IPS-15b (cell line): ENCODE data around the gene ABCC4.

ENCODE experiments used
- H3K27me3 ChIP-seq: one replicate; pipeline ENCODE4 v1.6.1; 2013; ENCODE audit warnings: low read length; ENCODE audit not compliant: control insufficient read depth, insufficient read depth
- H3K36me3 ChIP-seq: one replicate; pipeline ENCODE4 v1.6.1; 2013; ENCODE audit warnings: low read length; ENCODE audit not compliant: control insufficient read depth, insufficient read depth
- H3K4me1 ChIP-seq: one replicate; pipeline ENCODE4 v1.6.1; 2013; ENCODE audit warnings: mild to moderate bottlenecking, low read length; ENCODE audit not compliant: control insufficient read depth, insufficient read depth
- H3K4me3 ChIP-seq: one replicate; pipeline ENCODE4 v1.5.1; 2013; ENCODE audit warnings: low read depth, low read length
- H3K9ac ChIP-seq: one replicate; pipeline ENCODE4 v1.6.1; 2013; ENCODE audit warnings: low read depth, mild to moderate bottlenecking, low read length
- H3K9me3 ChIP-seq: one replicate; pipeline ENCODE4 v1.6.1; 2013; ENCODE audit warnings: mild to moderate bottlenecking, low read length; ENCODE audit not compliant: control insufficient read depth, insufficient read depth

The ABCC4 gene

GRCh38 chr13:95140502-95140901 lies 160.7 kb downstream of the ABCC4 start:
- no peak overlapping the region for H3K9ac ChIP-seq
- no peaks in the 10 kb centered on the region for H3K4me1 ChIP-seq
- no peaks in the 10 kb centered on the region for H3K27me3 ChIP-seq
- H3K9me3 ChIP-seq = no peaks in the 10 kb centered on the region
- H3K4me3 ChIP-seq = no peak overlapping the region
- no peaks in the 10 kb centered on the region for H3K36me3 ChIP-seq

GRCh38 chr13:95138876-95139585 lies 162.2 kb downstream of the ABCC4 start:
- Histone ChIP-seq H3K9ac (no peak overlapping the region), H3K9me3 (no peaks in the 10 kb centered on the region), H3K4me3 (no peak overlapping the region), H3K36me3 (no peaks in the 10 kb centered on the region), H3K4me1 (no peaks in the 10 kb centered on the region), H3K27me3 (no peaks in the 10 kb centered on the region)

- H3K9ac ChIP-seq = no peak overlapping the region
- H3K9me3 ChIP-seq = no peaks in the 10 kb centered on the region
- no peak overlapping the region for H3K4me3 ChIP-seq
- H3K36me3 ChIP-seq = no peaks in the 10 kb centered on the region
- H3K4me1 ChIP-seq = no peaks in the 10 kb centered on the region
- H3K27me3 ChIP-seq = no peaks in the 10 kb centered on the region
Observed at GRCh38 chr13:95137096-95137495, 164.2 kb downstream of the ABCC4 start.

GRCh38 chr13:95136638-95137037 lies 164.6 kb downstream of the ABCC4 start:
- H3K4me3 ChIP-seq = no peak overlapping the region
- H3K9ac ChIP-seq = no peak overlapping the region
- no peaks in the 10 kb centered on the region for H3K36me3 ChIP-seq
- no peaks in the 10 kb centered on the region for H3K27me3 ChIP-seq
- no peaks in the 10 kb centered on the region for H3K4me1 ChIP-seq
- H3K9me3 ChIP-seq = no peaks in the 10 kb centered on the region

- Histone ChIP-seq H3K9ac (no peak overlapping the region), H3K36me3 (no peaks in the 10 kb centered on the region), H3K4me3 (no peak overlapping the region), H3K27me3 (no peaks in the 10 kb centered on the region), H3K4me1 (no peaks in the 10 kb centered on the region), H3K9me3 (no peaks in the 10 kb centered on the region)
Observed at GRCh38 chr13:95133498-95133897, 167.8 kb downstream of the ABCC4 start.

- Histone ChIP-seq H3K27me3 (no peaks in the 10 kb centered on the region), H3K9me3 (no peaks in the 10 kb centered on the region), H3K36me3 (no peaks in the 10 kb centered on the region), H3K9ac (no peak overlapping the region), H3K4me3 (no peak overlapping the region), H3K4me1 (no peaks in the 10 kb centered on the region)
Observed at GRCh38 chr13:95129004-95129403, 172.2 kb downstream of the ABCC4 start.

- Histone ChIP-seq H3K9ac (no peak overlapping the region), H3K36me3 (no peaks in the 10 kb centered on the region), H3K27me3 (no peaks in the 10 kb centered on the region), H3K4me3 (no peak overlapping the region), H3K9me3 (no peaks in the 10 kb centered on the region), H3K4me1 (no peaks in the 10 kb centered on the region)
Observed at GRCh38 chr13:95128045-95128643, 173.1 kb downstream of the ABCC4 start.

GRCh38 chr13:95124959-95125358 lies 176.3 kb downstream of the ABCC4 start:
- Histone ChIP-seq H3K4me1 (no peaks in the 10 kb centered on the region), H3K4me3 (no peak overlapping the region), H3K9me3 (no peaks in the 10 kb centered on the region), H3K27me3 (no peaks in the 10 kb centered on the region), H3K36me3 (no peaks in the 10 kb centered on the region), H3K9ac (no peak overlapping the region)

GRCh38 chr13:95123726-95124125 lies 177.5 kb downstream of the ABCC4 start:
- Histone ChIP-seq H3K27me3 (no peaks in the 10 kb centered on the region), H3K9ac (no peak overlapping the region), H3K4me3 (no peak overlapping the region), H3K9me3 (no peaks in the 10 kb centered on the region), H3K4me1 (no peaks in the 10 kb centered on the region), H3K36me3 (no peaks in the 10 kb centered on the region)

- Histone ChIP-seq H3K27me3 (no peaks in the 10 kb centered on the region), H3K4me1 (no peaks in the 10 kb centered on the region), H3K4me3 (no peak overlapping the region), H3K36me3 (no peaks in the 10 kb centered on the region), H3K9ac (no peak overlapping the region), H3K9me3 (no peaks in the 10 kb centered on the region)
Observed at GRCh38 chr13:95122063-95122462, 179.2 kb downstream of the ABCC4 start.

- H3K4me1 ChIP-seq = no peaks in the 10 kb centered on the region
Observed at GRCh38 chr13:95121516-95121915, 179.7 kb downstream of the ABCC4 start.

GRCh38 chr13:95120650-95121049 lies 180.6 kb downstream of the ABCC4 start:
- no peak overlapping the region for H3K9ac ChIP-seq
- H3K27me3 ChIP-seq = no peaks in the 10 kb centered on the region
- no peaks in the 10 kb centered on the region for H3K4me1 ChIP-seq
- H3K4me3 ChIP-seq = no peak overlapping the region
- no peaks in the 10 kb centered on the region for H3K36me3 ChIP-seq
- H3K9me3 ChIP-seq = no peaks in the 10 kb centered on the region

More at GRCh38 chr13:95121516-95121915, 179.7 kb downstream of the ABCC4 start:
- no peak overlapping the region for H3K9ac ChIP-seq
- no peaks in the 10 kb centered on the region for H3K9me3 ChIP-seq
- H3K27me3 ChIP-seq = no peaks in the 10 kb centered on the region
- no peak overlapping the region for H3K4me3 ChIP-seq
- no peaks in the 10 kb centered on the region for H3K36me3 ChIP-seq
